ENCODE results near the gene CC2D2A. TPM values are rescaled to one million over a fixed set of nuclear protein-coding genes. Genes with fewer than 3 reads are reported as not detected.

CC2D2A gene
- total RNA-seq, 1 donor from 2014 or later, result 8.2 TPM

- DNase-seq, result no peak
- intact Hi-C loops (cut with micrococcal nuclease), result no loop called here
- ATAC-seq, result no peak
These were observed 74.6 kb downstream of the CC2D2A start for GRCh38 chr4:15544248-15544729.

GRCh38 chr4:15545371-15545770 is 75.7 kb downstream of the CC2D2A start:
- DNase-seq (no peak), ATAC-seq (no peak)
- intact Hi-C loops (cut with micrococcal nuclease), result no loop called here

- intact Hi-C loops (cut with micrococcal nuclease), result no loop called here
- ATAC-seq, result no peak
- no peak for DNase-seq
These were observed 77.7 kb downstream of the CC2D2A start for GRCh38 chr4:15547392-15547791.

- intact Hi-C loops (cut with micrococcal nuclease), result no loop called here
- no peak for ATAC-seq
These were observed 80.8 kb downstream of the CC2D2A start for GRCh38 chr4:15550491-15550890.

GRCh38 chr4:15551740-15552446 is 82.2 kb downstream of the CC2D2A start:
- ATAC-seq, result no peak
- intact Hi-C loops (cut with micrococcal nuclease), result no loop called here

More at GRCh38 chr4:15550491-15550890, 80.8 kb downstream of the CC2D2A start:
- DNase-seq, result no peak

GRCh38 chr4:15552557-15553362 is 83.1 kb downstream of the CC2D2A start:
- ATAC-seq (no peak), DNase-seq (no peak)

More at GRCh38 chr4:15551740-15552446, 82.2 kb downstream of the CC2D2A start:
- DNase-seq, result no peak

GRCh38 chr4:15556511-15557092 is 86.9 kb downstream of the CC2D2A start:
- ATAC-seq (no peak), DNase-seq (no peak)
- intact Hi-C loops (cut with micrococcal nuclease), result no loop called here

More at GRCh38 chr4:15552557-15553362, 83.1 kb downstream of the CC2D2A start:
- intact Hi-C loops (cut with micrococcal nuclease), result no loop called here

GRCh38 chr4:15557786-15558550 is 88.3 kb downstream of the CC2D2A start:
- ATAC-seq, result no peak
- no peak for DNase-seq
- intact Hi-C loops (cut with micrococcal nuclease), result no loop called here

- DNase-seq (no peak), ATAC-seq (no peak)
- intact Hi-C loops (cut with micrococcal nuclease), result no loop called here
These were observed 88.9 kb downstream of the CC2D2A start for GRCh38 chr4:15558561-15558960.

- ATAC-seq, result no peak
- intact Hi-C loops (cut with micrococcal nuclease), result no loop called here
- no peak for DNase-seq
These were observed 92.4 kb downstream of the CC2D2A start for GRCh38 chr4:15562114-15562513.

- no peak for DNase-seq
- intact Hi-C loops (cut with micrococcal nuclease), result no loop called here
- no peak for ATAC-seq
These were observed 92.9 kb downstream of the CC2D2A start for GRCh38 chr4:15562623-15563022.

- intact Hi-C loops (cut with micrococcal nuclease), result no loop called here
- ATAC-seq, result no peak
- DNase-seq, result no peak
These were observed 94.2 kb downstream of the CC2D2A start for GRCh38 chr4:15563871-15564270.

- ATAC-seq (no peak), DNase-seq (no peak)
- intact Hi-C loops (cut with micrococcal nuclease), result no loop called here
These were observed 99.1 kb downstream of the CC2D2A start for GRCh38 chr4:15568821-15569220.

GRCh38 chr4:15569746-15570145 is 100.1 kb downstream of the CC2D2A start:
- intact Hi-C loops (cut with micrococcal nuclease), result no loop called here
- ATAC-seq, result no peak
- DNase-seq, result no peak

- ATAC-seq (no peak), DNase-seq (no peak)
- intact Hi-C loops (cut with micrococcal nuclease), result no loop called here
These were observed 106.3 kb downstream of the CC2D2A start for GRCh38 chr4:15575966-15576365.

- ATAC-seq (no peak), DNase-seq (no peak)
- intact Hi-C loops (cut with micrococcal nuclease), result no loop called here
These were observed 107.8 kb downstream of the CC2D2A start for GRCh38 chr4:15577508-15577907.

GRCh38 chr4:15584785-15585184 is 115.1 kb downstream of the CC2D2A start:
- ATAC-seq (no peak), DNase-seq (no peak)
- intact Hi-C loops (cut with micrococcal nuclease), result no loop called here

- ATAC-seq (no peak), DNase-seq (no peak)
- intact Hi-C loops (cut with micrococcal nuclease), result no loop called here
These were observed 115.6 kb downstream of the CC2D2A start for GRCh38 chr4:15585331-15585730.

GRCh38 chr4:15586066-15586465 is 116.4 kb downstream of the CC2D2A start:
- intact Hi-C loops (cut with micrococcal nuclease), result no loop called here
- ATAC-seq (no peak), DNase-seq (no peak)
